ENCODE measurements around the gene RAP1GDS1.
"Not testable (repeated sequence)": the region's sequence is repeated elsewhere in the genome, so short reads cannot be mapped to it uniquely, and the experiment has no call there.

The RAP1GDS1 gene

GRCh38 chr4:98262431-98262830 lies 1.2 kb downstream of the RAP1GDS1 start:
- no peak overlapping the region for H3K9ac ChIP-seq (ENCODE audit: insufficient read length, low read depth)

GRCh38 chr4:98267498-98267897 lies 6.3 kb downstream of the RAP1GDS1 start:
- no peak overlapping the region for H3K9ac ChIP-seq (ENCODE audit: insufficient read length, low read depth)
- H3K4me3 ChIP-seq (ENCODE audit: insufficient read length, low read depth): no peak overlapping the region
- no peaks in the 10 kb centered on the region for H3K36me3 ChIP-seq (ENCODE audit: insufficient read depth, insufficient read length, low read length)
- H3K27me3 ChIP-seq (ENCODE audit: insufficient read depth, insufficient read length): no peaks in the 10 kb centered on the region
- no peak for TF ChIP-seq YY1 (IDR thresholded peaks at IDR 0.05; ENCODE audit: insufficient read depth, insufficient read length)
- TF ChIP-seq SUZ12 (IDR thresholded peaks at IDR 0.05; ENCODE audit: extremely low read depth, insufficient read depth, insufficient read length): no peak
- TF ChIP-seq ZNF274 (IDR thresholded peaks at IDR 0.05; ENCODE audit: low read depth, low read length): no peak
- H3K9me3 ChIP-seq (ENCODE audit: insufficient read depth, low read length): no peaks in the 10 kb centered on the region; the same call in 1 of the 2 replicates
- H3K4me1 ChIP-seq (ENCODE audit: insufficient read depth, insufficient read length): no peaks in the 10 kb centered on the region
- no peak for DNase-seq (ENCODE audit: low read depth, low spot score)

More at GRCh38 chr4:98262431-98262830, 1.2 kb downstream of the RAP1GDS1 start:
- no peaks in the 10 kb centered on the region for H3K36me3 ChIP-seq (ENCODE audit: insufficient read depth, insufficient read length, low read length)
- peak overlapping the region; percentile 76 for H3K4me3 ChIP-seq (ENCODE audit: insufficient read length, low read depth)
- H3K27me3 ChIP-seq (ENCODE audit: insufficient read depth, insufficient read length): peaks cover 5% of the 10 kb centered on the region
- no peaks in the 10 kb centered on the region for H3K9me3 ChIP-seq (ENCODE audit: insufficient read depth, low read length)
- TF ChIP-seq SUZ12 (IDR thresholded peaks at IDR 0.05; ENCODE audit: extremely low read depth, insufficient read depth, insufficient read length) (no peak), YY1 (IDR thresholded peaks at IDR 0.05; ENCODE audit: insufficient read depth, insufficient read length) (no peak)
- peaks cover 2% of the 10 kb centered on the region for H3K4me1 ChIP-seq (ENCODE audit: insufficient read depth, insufficient read length)
- no peak for DNase-seq (ENCODE audit: low read depth, low spot score)

- H3K4me1 ChIP-seq (ENCODE audit: insufficient read depth, insufficient read length): no peaks in the 10 kb centered on the region
- H3K9ac ChIP-seq (ENCODE audit: insufficient read length, low read depth): no peak overlapping the region
- no peak for DNase-seq (ENCODE audit: low read depth, low spot score)
- H3K9me3 ChIP-seq (ENCODE audit: insufficient read depth, low read length): no peaks in the 10 kb centered on the region; the same call in 1 of the 2 replicates
- TF ChIP-seq YY1 (IDR thresholded peaks at IDR 0.05; ENCODE audit: insufficient read depth, insufficient read length): no peak
- no peak for TF ChIP-seq ZNF274 (IDR thresholded peaks at IDR 0.05; ENCODE audit: low read depth, low read length)
- no peak for TF ChIP-seq SUZ12 (IDR thresholded peaks at IDR 0.05; ENCODE audit: extremely low read depth, insufficient read depth, insufficient read length)
- no peaks in the 10 kb centered on the region for H3K36me3 ChIP-seq (ENCODE audit: insufficient read depth, insufficient read length, low read length)
- no peak overlapping the region for H3K4me3 ChIP-seq (ENCODE audit: insufficient read length, low read depth)
- H3K27me3 ChIP-seq (ENCODE audit: insufficient read depth, insufficient read length): no peaks in the 10 kb centered on the region
These were observed 14.0 kb downstream of the RAP1GDS1 start for GRCh38 chr4:98275145-98275544.

GRCh38 chr4:98283219-98284189 lies 22.3 kb downstream of the RAP1GDS1 start:
- Histone ChIP-seq H3K36me3 (ENCODE audit: insufficient read depth, insufficient read length, low read length) (no peaks in the 10 kb centered on the region), H3K27me3 (ENCODE audit: insufficient read depth, insufficient read length) (no peaks in the 10 kb centered on the region), H3K4me1 (ENCODE audit: insufficient read depth, insufficient read length) (no peaks in the 10 kb centered on the region), H3K9me3 (ENCODE audit: insufficient read depth, low read length) (no peaks in the 10 kb centered on the region), H3K4me3 (ENCODE audit: insufficient read length, low read depth) (no peak overlapping the region), H3K9ac (ENCODE audit: insufficient read length, low read depth) (no peak overlapping the region)
- no peak for DNase-seq (ENCODE audit: low read depth, low spot score)
- TF ChIP-seq SUZ12 (IDR thresholded peaks at IDR 0.05; ENCODE audit: extremely low read depth, insufficient read depth, insufficient read length) (no peak), ZNF274 (IDR thresholded peaks at IDR 0.05; ENCODE audit: low read depth, low read length) (no peak), YY1 (IDR thresholded peaks at IDR 0.05; ENCODE audit: insufficient read depth, insufficient read length) (no peak)

- DNase-seq (ENCODE audit: low read depth, low spot score): no peak
These were observed 23.5 kb downstream of the RAP1GDS1 start for GRCh38 chr4:98284640-98285046.

GRCh38 chr4:98285676-98286075 lies 24.5 kb downstream of the RAP1GDS1 start:
- H3K9me3 ChIP-seq (ENCODE audit: insufficient read depth, low read length): no peaks in the 10 kb centered on the region
- H3K9ac ChIP-seq (ENCODE audit: insufficient read length, low read depth): no peak overlapping the region
- DNase-seq (ENCODE audit: low read depth, low spot score): no peak
- H3K36me3 ChIP-seq (ENCODE audit: insufficient read depth, insufficient read length, low read length): no peaks in the 10 kb centered on the region
- no peak for TF ChIP-seq SUZ12 (IDR thresholded peaks at IDR 0.05; ENCODE audit: extremely low read depth, insufficient read depth, insufficient read length)
- no peaks in the 10 kb centered on the region for H3K27me3 ChIP-seq (ENCODE audit: insufficient read depth, insufficient read length)
- no peaks in the 10 kb centered on the region for H3K4me1 ChIP-seq (ENCODE audit: insufficient read depth, insufficient read length)
- no peak overlapping the region for H3K4me3 ChIP-seq (ENCODE audit: insufficient read length, low read depth)

More at GRCh38 chr4:98284640-98285046, 23.5 kb downstream of the RAP1GDS1 start:
- Histone ChIP-seq H3K4me3 (ENCODE audit: insufficient read length, low read depth) (no peak overlapping the region), H3K9ac (ENCODE audit: insufficient read length, low read depth) (no peak overlapping the region), H3K9me3 (ENCODE audit: insufficient read depth, low read length) (no peaks in the 10 kb centered on the region), H3K36me3 (ENCODE audit: insufficient read depth, insufficient read length, low read length) (no peaks in the 10 kb centered on the region), H3K27me3 (ENCODE audit: insufficient read depth, insufficient read length) (no peaks in the 10 kb centered on the region), H3K4me1 (ENCODE audit: insufficient read depth, insufficient read length) (no peaks in the 10 kb centered on the region)
- TF ChIP-seq YY1 (IDR thresholded peaks at IDR 0.05; ENCODE audit: insufficient read depth, insufficient read length): no peak
- TF ChIP-seq SUZ12 (IDR thresholded peaks at IDR 0.05; ENCODE audit: extremely low read depth, insufficient read depth, insufficient read length): no peak
- TF ChIP-seq ZNF274 (IDR thresholded peaks at IDR 0.05; ENCODE audit: low read depth, low read length): no peak

- Histone ChIP-seq H3K9me3 (ENCODE audit: insufficient read depth, low read length) (no peaks in the 10 kb centered on the region), H3K9ac (ENCODE audit: insufficient read length, low read depth) (no peak overlapping the region), H3K4me1 (ENCODE audit: insufficient read depth, insufficient read length) (no peaks in the 10 kb centered on the region), H3K4me3 (ENCODE audit: insufficient read length, low read depth) (no peak overlapping the region), H3K27me3 (ENCODE audit: insufficient read depth, insufficient read length) (no peaks in the 10 kb centered on the region), H3K36me3 (ENCODE audit: insufficient read depth, insufficient read length, low read length) (no peaks in the 10 kb centered on the region)
- no peak for TF ChIP-seq YY1 (IDR thresholded peaks at IDR 0.05; ENCODE audit: insufficient read depth, insufficient read length)
- no peak for TF ChIP-seq SUZ12 (IDR thresholded peaks at IDR 0.05; ENCODE audit: extremely low read depth, insufficient read depth, insufficient read length)
- no peak for TF ChIP-seq ZNF274 (IDR thresholded peaks at IDR 0.05; ENCODE audit: low read depth, low read length)
- no peak for DNase-seq (ENCODE audit: low read depth, low spot score)
These were observed 26.1 kb downstream of the RAP1GDS1 start for GRCh38 chr4:98287328-98287727.

GRCh38 chr4:98288671-98289070 lies 27.5 kb downstream of the RAP1GDS1 start:
- not testable (repeated sequence) for DNase-seq (ENCODE audit: low read depth, low spot score); H3K4me1 ChIP-seq (ENCODE audit: insufficient read depth, insufficient read length); H3K4me3 ChIP-seq (ENCODE audit: insufficient read length, low read depth)

More at GRCh38 chr4:98288671-98289070, 27.5 kb downstream of the RAP1GDS1 start:
- H3K27me3 ChIP-seq (ENCODE audit: insufficient read depth, insufficient read length); H3K9ac ChIP-seq (ENCODE audit: insufficient read length, low read depth); H3K36me3 ChIP-seq (ENCODE audit: insufficient read depth, insufficient read length, low read length); H3K9me3 ChIP-seq (ENCODE audit: insufficient read depth, low read length): not testable (repeated sequence)

Measured in NT2/D1 (cell line).